ENCODE data around the gene HOXD3.

- TF ChIP-seq POLR2A (IDR thresholded peaks at IDR 0.05) (no peak), CTCF (IDR thresholded peaks at IDR 0.05) (no peak)
Measured at GRCh38 chr2:176146645-176147044, 10.5 kb upstream of the HOXD3 start.
